NCI-H2029 treated with DMSO at 0.1 percent for 48 hours (cell line): Measurements from ENCODE around the gene OR2T34.
"Not testable (repeated sequence)": the region's sequence is repeated elsewhere in the genome, so short reads cannot be mapped to it uniquely, and the experiment has no call there.

Source experiments
- DNase-seq: peaks from one replicate; lab custom pipeline; 2025; lab: John Stamatoyannopoulos, UW

Gene OR2T34

DNA sequence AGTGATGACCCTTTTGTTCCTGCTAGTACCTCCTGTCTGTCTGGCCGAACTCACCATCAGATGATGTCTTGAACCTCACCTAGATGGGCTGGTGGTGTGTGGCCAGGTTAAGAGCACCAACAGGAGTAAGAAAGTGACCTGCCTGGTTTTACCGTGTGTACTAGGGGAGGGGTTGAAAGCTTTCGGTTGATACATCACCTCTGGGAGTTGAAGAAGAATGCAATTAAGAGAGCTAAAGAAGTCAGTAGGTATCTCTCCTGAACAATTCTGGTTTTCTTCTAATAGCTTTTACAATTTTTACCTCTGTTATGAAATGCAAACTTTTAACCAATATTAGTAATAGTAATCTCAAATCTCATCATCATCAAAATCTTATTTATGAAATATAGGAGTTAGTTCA lies 11.9 kb downstream of the OR2T34 start, which contains the start of gene OR2T29:
Gene OR2T29, minus strand, starts transcription at position 101 of the 400 bp plus-strand sequence. CDS start 3,281 bp downstream, outside the sequence.
- not testable (repeated sequence) for DNase-seq

DNA sequence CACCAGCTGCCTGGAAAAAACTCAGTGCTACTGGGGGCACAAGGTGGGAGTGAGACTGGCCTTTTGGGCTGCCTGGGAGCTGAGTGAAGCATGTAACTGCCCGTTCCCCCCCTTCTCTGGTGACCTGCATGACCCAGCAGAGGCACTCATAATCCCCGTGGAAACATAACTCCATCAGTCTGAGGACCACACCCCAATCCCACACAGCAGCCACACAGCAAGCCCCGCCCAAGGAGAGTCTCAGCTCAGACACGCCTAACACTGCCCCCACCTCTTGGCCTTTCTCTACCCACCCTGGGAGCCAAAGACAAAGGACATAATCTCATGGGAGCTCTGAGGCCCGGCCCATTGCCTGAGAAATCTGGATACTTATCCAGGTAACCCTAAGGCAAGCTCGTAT lies 23.5 kb downstream of the OR2T34 start:
- DNase-seq = not testable (repeated sequence)

DNA sequence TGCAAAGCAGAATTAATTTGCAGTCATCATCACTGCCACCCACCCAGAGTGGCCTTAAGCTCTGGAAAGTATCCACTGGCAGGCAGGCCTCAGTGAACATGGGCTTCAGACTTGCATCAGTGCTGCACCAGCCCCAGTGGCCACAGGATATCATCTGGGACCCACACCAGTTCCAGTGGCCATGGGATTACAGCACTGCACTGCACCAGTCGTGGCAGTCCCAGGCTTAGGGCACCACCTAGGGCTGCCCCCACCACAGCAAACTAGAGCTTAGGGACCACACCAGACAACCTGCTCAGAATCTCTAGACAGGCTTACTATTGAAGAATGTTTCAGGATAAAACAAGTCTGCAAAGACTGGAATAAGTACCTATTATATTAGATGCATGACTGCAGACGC lies 27.2 kb downstream of the OR2T34 start:
- not testable (repeated sequence) for DNase-seq

DNA sequence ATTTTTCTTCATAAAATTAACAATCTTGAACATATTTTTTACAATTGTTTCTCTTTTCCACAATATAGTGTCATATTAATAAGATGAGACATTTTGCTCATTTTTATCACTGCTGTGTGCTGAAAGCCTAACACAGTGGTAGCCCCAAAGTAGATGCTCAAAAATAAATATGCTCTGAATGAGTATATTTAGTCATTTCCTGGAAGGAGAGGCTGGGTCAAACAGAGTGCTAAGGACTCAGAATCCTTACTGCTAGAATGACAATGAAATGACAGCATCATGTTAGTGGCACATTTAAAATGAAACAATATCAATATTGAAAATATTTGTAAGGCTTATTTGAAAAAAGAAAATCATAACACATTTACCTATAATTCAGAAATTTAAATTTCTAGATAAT lies 37.1 kb downstream of the OR2T34 start:
- DNase-seq = not testable (repeated sequence)
